Large intestine (tissue), 3 donors: ENCODE measurements around the gene TGFBR3. TPM values are rescaled to one million over a fixed set of nuclear protein-coding genes. Genes with fewer than 3 reads are reported as not detected.
"Not testable (repeated sequence)": the region's sequence is repeated elsewhere in the genome, so short reads cannot be mapped to it uniquely, and the experiment has no call there.

Experiments
- DNase-seq, 2 donors: peaks; one replicate each; pipeline versions ENCODE4 v3.0.0 to v3.0.0-alpha.2; 2013
- H3K27ac ChIP-seq: one replicate; pipeline ENCODE4 v1.5.1; 2013; ENCODE audit warnings: low read length
- H3K27me3 ChIP-seq: 2 replicates; pipeline ENCODE4 v1.6.1; 2013; ENCODE audit warnings: low read length; ENCODE audit not compliant: control insufficient read depth, insufficient read depth
- H3K36me3 ChIP-seq: 2 replicates; pipeline ENCODE4 v1.6.1; 2013; ENCODE audit warnings: low read length; ENCODE audit not compliant: control insufficient read depth, insufficient read depth
- H3K4me1 ChIP-seq: one replicate; pipeline ENCODE4 v1.6.1; 2013; ENCODE audit warnings: low read length; ENCODE audit not compliant: control insufficient read depth, insufficient read depth
- H3K4me3 ChIP-seq: one replicate; pipeline ENCODE4 v1.5.1; 2013; ENCODE audit warnings: low read length
- H3K9me3 ChIP-seq: one replicate; pipeline ENCODE4 v1.6.1; 2013; ENCODE audit warnings: mild to moderate bottlenecking, low read depth, low read length, moderate library complexity; ENCODE audit not compliant: control insufficient read depth
- WGBS: methylation state at CpG from one replicate; pipeline ENCODE4 v1.1.5; 2013; ENCODE audit warnings: low lambda C conversion rate; ENCODE audit not compliant: insufficient coverage; 5-methylcytosine and 5-hydroxymethylcytosine counted together
- polyA plus RNA-seq: library from polyadenylated mRNA; unstranded; fragments of 120-200 nt; gene quantifications from one replicate; pipeline ENCODE4 v1.2.1, GENCODE V29; 2013

TGFBR3 gene
- polyA plus RNA-seq, 1 donor: 13.7 TPM

DNA sequence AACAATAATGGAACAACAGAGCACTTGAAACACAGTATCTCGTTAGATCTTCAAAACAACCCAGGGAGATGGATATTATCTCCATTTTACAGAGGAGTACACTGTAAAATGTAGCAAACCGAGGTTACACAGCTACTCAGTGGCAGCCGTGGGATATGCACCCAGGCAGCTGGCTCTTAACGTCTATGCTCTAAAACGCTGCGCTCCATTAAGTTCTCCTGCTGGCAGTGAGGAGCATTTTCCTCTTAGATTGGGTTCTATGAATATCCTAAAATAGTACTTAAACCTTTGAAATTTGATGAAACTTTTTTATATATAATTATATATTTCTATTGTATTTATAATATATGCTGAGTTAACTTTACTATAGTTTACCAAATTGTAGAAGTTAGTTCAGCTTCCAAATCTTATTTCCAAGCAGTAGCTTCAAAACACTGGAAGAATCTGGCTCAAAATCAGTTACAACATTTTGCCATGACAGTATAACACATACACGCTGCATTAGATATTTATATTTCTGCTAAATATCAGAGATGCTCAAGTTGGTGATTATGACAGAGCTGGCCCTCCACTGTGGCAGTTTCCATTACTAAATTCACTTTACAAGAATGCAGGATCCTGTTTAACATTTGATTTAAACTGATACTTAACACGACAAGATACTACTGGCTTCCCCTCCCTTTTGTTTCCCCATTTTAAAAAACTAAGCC is 49.5 kb downstream of the TGFBR3 start:
- Histone ChIP-seq H3K9me3 (no peaks in the 10 kb centered on the region), H3K36me3 (no peaks in the 10 kb centered on the region), H3K27ac (no peak overlapping the region), H3K27me3 (no peaks in the 10 kb centered on the region), H3K4me1 (no peaks in the 10 kb centered on the region), H3K4me3 (no peak overlapping the region)
- no peak for DNase-seq
- 79% methylated on average over 6 of the region's 8 CpGs for WGBS

GRCh38 chr1:91835087-91835521 is 50.8 kb downstream of the TGFBR3 start:
- no peak for DNase-seq
- no peak overlapping the region for H3K4me3 ChIP-seq
- no peaks in the 10 kb centered on the region for H3K27me3 ChIP-seq
- WGBS: no CpG with 5 or more reads among the region's 1 CpG
- no peaks in the 10 kb centered on the region for H3K36me3 ChIP-seq
- peaks cover 9% of the 10 kb centered on the region for H3K4me1 ChIP-seq
- no peaks in the 10 kb centered on the region for H3K9me3 ChIP-seq
- no peak overlapping the region for H3K27ac ChIP-seq

DNA sequence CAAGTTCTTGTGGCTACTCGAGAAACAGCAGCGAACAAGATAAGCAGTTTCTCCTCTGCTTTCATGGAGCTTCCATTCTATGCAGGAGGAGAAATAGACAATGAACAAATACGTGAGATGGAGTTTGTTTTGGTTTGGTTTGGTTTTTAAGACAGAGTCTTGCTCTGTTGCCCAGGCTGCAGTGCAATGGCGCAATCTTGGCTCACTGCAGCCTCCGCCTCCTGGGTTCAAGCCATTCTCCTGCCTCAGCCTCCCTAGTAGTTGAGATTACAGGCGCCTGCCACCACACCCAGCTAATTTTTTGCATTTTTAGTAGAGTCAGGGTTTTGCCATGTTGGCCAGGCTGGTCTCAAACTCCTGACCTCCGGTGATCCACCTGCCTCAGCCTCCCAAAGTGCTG is 51.4 kb downstream of the TGFBR3 start:
- no CpG with 5 or more reads among the region's 7 CpGs for WGBS
- not testable (repeated sequence) for H3K4me3 ChIP-seq, H3K36me3 ChIP-seq, H3K27ac ChIP-seq, H3K9me3 ChIP-seq, H3K27me3 ChIP-seq, DNase-seq
- peaks cover 11% of the 10 kb centered on the region for H3K4me1 ChIP-seq

- H3K27ac ChIP-seq: no peak overlapping the region
- WGBS: 100% methylated on average over 1 of the region's 1 CpG
Measured at GRCh38 chr1:91833946-91834345, 52.0 kb downstream of the TGFBR3 start.

GRCh38 chr1:91831132-91831930 is 54.6 kb downstream of the TGFBR3 start:
- H3K4me1 ChIP-seq: peaks cover 23% of the 10 kb centered on the region
- no peaks in the 10 kb centered on the region for H3K9me3 ChIP-seq
- no peaks in the 10 kb centered on the region for H3K27me3 ChIP-seq
- H3K27ac ChIP-seq: peak overlapping the region; percentile 55
- peak; percentile 65 to 82 for DNase-seq
- H3K36me3 ChIP-seq: no peaks in the 10 kb centered on the region
- H3K4me3 ChIP-seq: no peak overlapping the region
- 74% methylated on average over 5 of the region's 8 CpGs for WGBS

More at GRCh38 chr1:91833946-91834345, 52.0 kb downstream of the TGFBR3 start:
- Histone ChIP-seq H3K36me3 (no peaks in the 10 kb centered on the region), H3K9me3 (no peaks in the 10 kb centered on the region), H3K27me3 (no peaks in the 10 kb centered on the region), H3K4me1 (peaks cover 12% of the 10 kb centered on the region), H3K4me3 (no peak overlapping the region)
- no peak for DNase-seq

GRCh38 chr1:91830242-91831131 is 55.5 kb downstream of the TGFBR3 start:
- peak; percentile 37 to 81 for DNase-seq
- Histone ChIP-seq H3K36me3 (no peaks in the 10 kb centered on the region), H3K9me3 (no peaks in the 10 kb centered on the region), H3K4me1 (peaks cover 23% of the 10 kb centered on the region), H3K27me3 (no peaks in the 10 kb centered on the region), H3K27ac (peak overlapping the region; percentile 26), H3K4me3 (no peak overlapping the region)
- WGBS: no CpG with 5 or more reads among the region's 10 CpGs

DNA sequence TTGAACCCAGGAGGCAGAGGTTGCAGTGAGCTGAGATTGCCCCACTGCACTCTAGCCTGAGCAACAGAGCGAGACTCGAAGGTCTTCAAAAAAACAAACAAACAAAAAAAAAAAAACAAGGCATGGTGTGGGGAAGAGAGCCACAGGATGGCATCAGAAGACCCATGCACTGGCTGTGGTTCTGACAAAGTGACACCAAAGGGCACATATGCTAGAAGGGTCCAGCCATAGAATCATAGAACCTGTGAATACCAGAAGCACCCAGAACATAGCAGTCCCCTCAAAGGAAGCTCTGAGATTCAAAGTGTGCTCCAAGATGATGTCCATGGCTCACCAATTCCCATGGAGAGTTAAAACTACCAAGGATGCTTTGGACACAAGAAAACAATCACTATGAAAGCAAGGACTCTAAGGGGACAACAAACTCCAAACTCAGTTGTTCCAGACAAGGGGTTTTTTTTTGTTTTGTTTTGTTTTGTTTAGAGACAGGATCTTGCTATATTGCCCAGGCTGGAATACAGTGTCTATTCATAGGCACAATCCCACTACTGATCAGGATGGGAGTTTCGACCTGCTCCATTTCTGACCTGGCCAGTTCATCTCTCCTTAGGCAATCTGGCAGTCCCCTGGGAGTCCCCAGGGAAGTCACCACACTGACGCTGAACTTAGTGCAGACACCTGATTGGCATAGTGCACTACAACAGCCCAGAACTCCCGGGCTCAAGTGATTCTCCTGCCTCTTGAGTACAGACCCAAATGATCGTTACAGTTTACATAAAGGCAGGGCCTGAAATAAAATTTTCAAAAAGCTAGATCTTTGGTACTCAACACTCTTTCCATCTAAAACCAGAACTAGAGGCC is 56.4 kb downstream of the TGFBR3 start:
- H3K4me1 ChIP-seq: peaks cover 23% of the 10 kb centered on the region
- WGBS: 100% methylated on average over 1 of the region's 6 CpGs

GRCh38 chr1:91828583-91829281 is 57.2 kb downstream of the TGFBR3 start:
- WGBS: no CpG with 5 or more reads among the region's 9 CpGs
- Histone ChIP-seq H3K27ac (no peak overlapping the region), H3K4me1 (peaks cover 23% of the 10 kb centered on the region), H3K27me3 (no peaks in the 10 kb centered on the region), H3K36me3 (no peaks in the 10 kb centered on the region), H3K4me3 (no peak overlapping the region), H3K9me3 (no peaks in the 10 kb centered on the region)
- no peak for DNase-seq

More for the DNA sequence above, 56.4 kb downstream of the TGFBR3 start:
- H3K27me3 ChIP-seq: no peaks in the 10 kb centered on the region
- no peak overlapping the region for H3K4me3 ChIP-seq
- no peak for DNase-seq
- H3K27ac ChIP-seq: no peak overlapping the region
- no peaks in the 10 kb centered on the region for H3K9me3 ChIP-seq
- no peaks in the 10 kb centered on the region for H3K36me3 ChIP-seq
